GM12878 (cell line): ENCODE measurements around the gene MMRN1. TPM values are rescaled to one million over a fixed set of nuclear protein-coding genes. Genes with fewer than 3 reads are reported as not detected.

Source experiments
- ATAC-seq: fragments of 200-7000 bp; cut with Tn5 transposase; 3 replicates; pipeline ENCODE4 v1.9.1; 2020; ENCODE audit warnings: mild to moderate bottlenecking, moderate library complexity
- BruUV-seq: library from RNA; stranded (reverse); fragments of 400-500 nt; replicated peaks from 2 replicates; lab custom pipeline; 2021; lab: Mats Ljungman, UMichigan
- CTCF ChIA-PET: fragments of 300-600 bp; sonication (Branson Sonifier 250); formaldehyde crosslinking; extraction: SDS; loops from one replicate; lab custom pipeline; 2021; ENCODE audit warnings: inconsistent platforms; lab: Yijun Ruan, JAX
- POLR2A ChIA-PET: fragments of 350-600 bp; formaldehyde crosslinking; extraction: SDS; loops from one replicate; lab custom pipeline; 2021; ENCODE audit warnings: inconsistent platforms; lab: Charles Lee
- RAD21 ChIA-PET: fragments of 300-600 bp; sonication (Branson Sonifier 250); formaldehyde crosslinking; loops from one replicate; lab custom pipeline; 2023; ENCODE audit warnings: antibody characterized with exemption; ENCODE audit not compliant: unreplicated experiment; lab: Charles Lee
- SMC1A ChIA-PET: fragments of 300-600 bp; sonication (Branson Sonifier 250); formaldehyde crosslinking; loops from one replicate; lab custom pipeline; 2023; ENCODE audit not compliant: unreplicated experiment, uncharacterized antibody; lab: Charles Lee
- DNase-seq: peaks from one replicate; pipeline ENCODE4 v3.0.0-alpha.2; 2011; ENCODE audit warnings: low read depth, low spot score
- FAIRE-seq: peaks from 3 replicates; lab custom pipeline; 2011; peaks lifted over from hg19 to GRCh38; lab: Jason Lieb, UNC
- H2AFZ ChIP-seq: 2 replicates; pipeline ENCODE4 v1.6.0; 2011; ENCODE audit warnings: low read depth, low read length, control low read depth; ENCODE audit not compliant: control insufficient read depth
- H3K27ac ChIP-seq: 2 replicates; pipeline ENCODE4 v1.5.1; 2011; ENCODE audit warnings: control low read depth; ENCODE audit not compliant: control insufficient read depth, insufficient read depth
- H3K27me3 ChIP-seq, 2 experiments: replicated peaks in 1 of 2; 2 replicates each; pipeline versions ENCODE4 v1.6.0 to v1.6.1; 2011; ENCODE audit warnings: low read length in 1 of 2; ENCODE audit not compliant: control insufficient read depth in 2 of 2, insufficient read depth in 2 of 2
- H3K36me3 ChIP-seq, 2 experiments: 2 replicates each; pipeline ENCODE4 v1.5.1; 2011; ENCODE audit warnings: low read length in 1 of 2; ENCODE audit not compliant: control insufficient read depth in 2 of 2, insufficient read depth in 2 of 2
- H3K4me1 ChIP-seq: 2 replicates; pipeline ENCODE4 v1.6.1; 2011; ENCODE audit warnings: mild to moderate bottlenecking, low read length, moderate library complexity, mixed read lengths; ENCODE audit not compliant: control insufficient read depth, insufficient read depth
- H3K4me2 ChIP-seq: 2 replicates; pipeline ENCODE4 v1.6.0; 2011; ENCODE audit warnings: control low read depth; ENCODE audit not compliant: control insufficient read depth, insufficient read depth
- H3K4me3 ChIP-seq: fragments of 200-600 bp; sonication (generic); 2 replicates; pipeline ENCODE4 v1.5.1; 2016
- H3K79me2 ChIP-seq: 2 replicates; pipeline ENCODE4 v1.6.0; 2011; ENCODE audit warnings: low read length; ENCODE audit not compliant: control insufficient read depth, insufficient read depth
- H3K9ac ChIP-seq: 2 replicates; pipeline ENCODE4 v1.8.0; 2011; ENCODE audit warnings: low read length, control low read depth, mixed read lengths; ENCODE audit not compliant: control insufficient read depth, insufficient read depth
- H3K9me3 ChIP-seq: replicated peaks from 3 replicates; pipeline ENCODE4 v1.5.1; 2011; ENCODE audit warnings: mild to moderate bottlenecking, low read length; ENCODE audit not compliant: control insufficient read depth, insufficient read depth
- H4K20me1 ChIP-seq: 2 replicates; pipeline ENCODE4 v1.6.0; 2011; ENCODE audit not compliant: control insufficient read depth, insufficient read depth
- ATF7 ChIP-seq: fragments of 450-650 bp; IDR thresholded peaks from 2 replicates; pipeline ENCODE4 v1.6.1; 2016; ENCODE audit warnings: low read depth, mild to moderate bottlenecking
- EGR1 ChIP-seq, 2 experiments: IDR thresholded peaks; 1 replicate in 1 of 2; 2 replicates in 1 of 2; pipeline ENCODE4 v1.6.1; 2011 to 2012; ENCODE audit warnings: low read depth in 2 of 2, low read length in 2 of 2, borderline replicate concordance in 1 of 2, mild to moderate bottlenecking in 1 of 2, moderate library complexity in 1 of 2
- ESRRA ChIP-seq: IDR thresholded peaks from 2 replicates; pipeline ENCODE4 v1.6.1; 2012; ENCODE audit warnings: mild to moderate bottlenecking, low read length, improper control_type of control experiment
- HDAC2 ChIP-seq: fragments of 200-600 bp; sonication (generic); IDR thresholded peaks from 2 replicates; pipeline ENCODE4 v1.6.1; 2017
- HSF1 ChIP-seq: fragments of 150-350 bp; IDR thresholded peaks from 2 replicates; pipeline ENCODE4 v1.6.1; 2014; ENCODE audit warnings: mild to moderate bottlenecking, low read depth, low read length
- LARP7 ChIP-seq: fragments of 450-650 bp; IDR thresholded peaks from 2 replicates; pipeline ENCODE4 v1.6.1; 2017; ENCODE audit warnings: mild to moderate bottlenecking
- NRF1 ChIP-seq: conservative IDR thresholded peaks from 2 replicates; pipeline ENCODE4 v1.6.1; 2011; ENCODE audit warnings: mild to moderate bottlenecking, low read depth, low read length, improper control_type of control experiment
- RBBP5 ChIP-seq: fragments of 200-600 bp; sonication (generic); conservative IDR thresholded peaks from 2 replicates; pipeline ENCODE4 v1.6.1; 2016
- SREBF1 ChIP-seq: IDR thresholded peaks from 2 replicates; pipeline ENCODE4 v1.6.1; 2012; ENCODE audit warnings: mild to moderate bottlenecking, low read length
- TCF12 ChIP-seq: IDR thresholded peaks from 2 replicates; pipeline ENCODE4 v1.6.1; 2011; ENCODE audit warnings: low read depth, mild to moderate bottlenecking, low read length
- USF2 ChIP-seq: IDR thresholded peaks from 2 replicates; pipeline ENCODE4 v1.6.1; 2011; ENCODE audit warnings: low read depth, low read length, improper control_type of control experiment, borderline replicate concordance
- ZNF217 ChIP-seq: fragments of 450-650 bp; IDR thresholded peaks from 2 replicates; pipeline ENCODE4 v1.6.1; 2017; ENCODE audit warnings: antibody characterized with exemption, mild to moderate bottlenecking
- ZNF687 ChIP-seq: fragments of 450-650 bp; IDR thresholded peaks from 2 replicates; pipeline ENCODE4 v1.6.1; 2017; ENCODE audit warnings: mild to moderate bottlenecking, moderate library complexity
- WGBS: methylation state at CpG from one replicate; pipeline ENCODE4 v1.1.6; 2016; ENCODE audit warnings: low lambda C conversion rate; ENCODE audit not compliant: insufficient replicate concordance, insufficient coverage; ENCODE audit errors: missing lambda C conversion rate; 5-methylcytosine and 5-hydroxymethylcytosine counted together
- in situ Hi-C: fragments of 300-500 bp; cut with MboI; formaldehyde crosslinking; loops from 9 replicates; pipeline ENCODE4 v1.14.3; 2018; ENCODE audit warnings: mixed read lengths
- intact Hi-C: fragments of 100-400 bp; cut with micrococcal nuclease; formaldehyde crosslinking; loops from one replicate; pipeline ENCODE4 v1.14.2; 2022; ENCODE audit not compliant: unreplicated experiment
- polyA plus RNA-seq, 11 experiments: library from polyadenylated mRNA; depleted of rRNA in 4 of 11; unstranded in 6 of 11; stranded (reverse) in 5 of 11; fragments of >200 nt; fragmentation: Nextera tagmentation in 4 of 11; fragmentation: Illumina TruSeq in 1 of 11; extraction: Ambion mirVana in 4 of 11; extraction: Trizol in 1 of 11; gene quantifications; 1 replicate in 1 of 11; 2 replicates in 10 of 11; pipeline versions ENCODE4 v1.2.1 to v1.2.3, GENCODE V29; 2011 to 2016; ENCODE audit warnings: inconsistent platforms in 2 of 11, missing spikeins in 2 of 11, low read depth in 1 of 11
- total RNA-seq, 4 experiments: library from RNA; depleted of rRNA in 3 of 4; stranded (reverse); fragments of >200 nt in 3 of 4; fragmentation: Illumina TruSeq in 1 of 4; extraction: Trizol in 1 of 4; gene quantifications; 2 replicates each; pipeline versions ENCODE4 v1.2.1 to v1.2.3, GENCODE V29; 2013 to 2021

The MMRN1 gene
- total and polyA plus RNA-seq, 10 of the 15 experiments (the other 5 are each of a cell fraction or from before 2014, with no cell fraction given), result 0.50 to 3.9 (median 0.78) TPM

GRCh38 chr4:89988268-89988667, 93.6 kb downstream of the MMRN1 start:
- intact Hi-C loops, result no loop called here
- H3K79me2 ChIP-seq, result no peaks in the 10 kb centered on the region
- H2AFZ ChIP-seq, result no peak overlapping the region
- RAD21 ChIA-PET, result no interaction called here
- H3K4me2 ChIP-seq, result no peak overlapping the region
- SMC1A ChIA-PET, result no interaction called here
- WGBS, result 39% methylated on average over 2 of the region's 2 CpGs
- BruUV-seq, result no TSS peak
- TF ChIP-seq EGR1 (IDR thresholded peaks at IDR 0.05; ENCODE audit: borderline replicate concordance in 1 of 2, low read depth in 2 of 2, low read length in 2 of 2) (no peak), USF2 (no peak), LARP7 (no peak), NRF1 (no peak), TCF12 (no peak), ESRRA (no peak), ZNF687 (no peak), SREBF1 (no peak), HDAC2 (no peak), ZNF217 (no peak), HSF1 (no peak), ATF7 (no peak), RBBP5 (no peak)
- POLR2A ChIA-PET, result no interaction called here
- CTCF ChIA-PET, result no interaction called here
- no peak for ATAC-seq
- H3K27ac ChIP-seq, result no peak overlapping the region
- in situ Hi-C loops, result no loop called here
- FAIRE-seq, result no peak
- H3K36me3 ChIP-seq, result no peaks in the 10 kb centered on the region
- no peaks in the 10 kb centered on the region for H3K9me3 ChIP-seq
- H3K4me1 ChIP-seq, result no peaks in the 10 kb centered on the region
- H4K20me1 ChIP-seq, result no peaks in the 10 kb centered on the region
- H3K9ac ChIP-seq, result no peak overlapping the region
- no peak for DNase-seq
- no peaks in the 10 kb centered on the region for H3K27me3 ChIP-seq
- H3K4me3 ChIP-seq, result no peak overlapping the region
